ENCODE data around the gene NID1. TPM values are rescaled to one million over a fixed set of nuclear protein-coding genes. Genes with fewer than 3 reads are reported as not detected.

NID1 gene
- total RNA-seq, 1 experiment from 2014 or later: 8.6 TPM

DNA sequence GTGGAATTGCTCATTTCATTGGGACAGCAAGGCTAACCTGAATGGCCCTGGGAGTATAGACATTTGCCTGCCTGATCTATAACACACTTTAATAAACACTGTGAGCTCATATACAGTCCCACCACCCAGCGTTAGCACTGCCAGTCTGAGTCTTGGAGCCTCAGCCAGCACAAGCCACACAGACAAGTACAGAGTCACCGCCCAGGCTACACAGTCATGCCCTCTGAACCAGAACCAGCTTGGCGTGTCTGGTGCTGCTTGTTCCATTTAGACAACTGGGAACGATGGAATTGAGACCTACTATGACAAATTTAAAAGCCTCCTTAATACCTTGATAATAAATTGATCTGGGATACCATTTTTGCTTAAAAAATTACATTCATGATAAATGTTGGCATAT lies 31.6 kb downstream of the NID1 start:
- TF ChIP-seq, protein P1, sequence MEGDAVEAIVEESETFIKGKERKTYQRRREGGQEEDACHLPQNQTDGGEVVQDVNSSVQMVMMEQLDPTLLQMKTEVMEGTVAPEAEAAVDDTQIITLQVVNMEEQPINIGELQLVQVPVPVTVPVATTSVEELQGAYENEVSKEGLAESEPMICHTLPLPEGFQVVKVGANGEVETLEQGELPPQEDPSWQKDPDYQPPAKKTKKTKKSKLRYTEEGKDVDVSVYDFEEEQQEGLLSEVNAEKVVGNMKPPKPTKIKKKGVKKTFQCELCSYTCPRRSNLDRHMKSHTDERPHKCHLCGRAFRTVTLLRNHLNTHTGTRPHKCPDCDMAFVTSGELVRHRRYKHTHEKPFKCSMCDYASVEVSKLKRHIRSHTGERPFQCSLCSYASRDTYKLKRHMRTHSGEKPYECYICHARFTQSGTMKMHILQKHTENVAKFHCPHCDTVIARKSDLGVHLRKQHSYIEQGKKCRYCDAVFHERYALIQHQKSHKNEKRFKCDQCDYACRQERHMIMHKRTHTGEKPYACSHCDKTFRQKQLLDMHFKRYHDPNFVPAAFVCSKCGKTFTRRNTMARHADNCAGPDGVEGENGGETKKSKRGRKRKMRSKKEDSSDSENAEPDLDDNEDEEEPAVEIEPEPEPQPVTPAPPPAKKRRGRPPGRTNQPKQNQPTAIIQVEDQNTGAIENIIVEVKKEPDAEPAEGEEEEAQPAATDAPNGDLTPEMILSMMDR (IDR thresholded peaks at IDR 0.05; ENCODE audit: unreplicated experiment): no peak
- H3K27ac Mint-ChIP-seq (ENCODE audit: unreplicated experiment): no peak overlapping the region
- BruUV-seq (replicated peaks): no TSS peak
- CTCF ChIA-PET: no interaction called here
- H3K4me1 Mint-ChIP-seq (ENCODE audit: low read depth, unreplicated experiment): no peaks in the 10 kb centered on the region
- no peaks in the 10 kb centered on the region for H3K27me3 Mint-ChIP-seq (ENCODE audit: unreplicated experiment)
- no peaks in the 10 kb centered on the region for H3K36me3 Mint-ChIP-seq (ENCODE audit: insufficient read depth, unreplicated experiment)
- H3K9me3 Mint-ChIP-seq (ENCODE audit: low read depth, unreplicated experiment): no peaks in the 10 kb centered on the region
- intact Hi-C loops (cut with micrococcal nuclease; ENCODE audit: unreplicated experiment): no loop called here
- DNase-seq: no peak
- no peak overlapping the region for H3K4me3 Mint-ChIP-seq (ENCODE audit: low read depth, unreplicated experiment)

DNA sequence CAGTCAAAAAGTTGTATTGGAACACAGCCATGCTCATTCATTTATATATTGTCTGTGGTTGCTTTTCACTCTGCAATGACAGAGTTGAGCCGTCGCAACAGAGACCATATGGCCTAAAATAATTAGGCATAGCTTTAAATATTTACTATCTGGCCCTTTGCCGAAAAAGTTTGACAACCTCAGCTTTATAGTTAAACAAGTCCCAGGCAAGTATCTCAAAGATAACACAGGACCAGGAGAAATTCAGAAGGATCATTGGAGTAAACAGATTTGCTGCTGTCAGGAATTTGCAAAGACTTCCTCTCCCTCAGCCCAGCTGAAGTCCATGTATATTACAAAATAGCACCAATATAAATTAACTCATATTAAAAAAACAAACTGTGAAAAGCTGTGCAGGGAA lies 34.4 kb downstream of the NID1 start:
- intact Hi-C loops (cut with micrococcal nuclease; ENCODE audit: unreplicated experiment): no loop called here
- no peaks in the 10 kb centered on the region for H3K36me3 Mint-ChIP-seq (ENCODE audit: insufficient read depth, unreplicated experiment)
- BruUV-seq (replicated peaks): no TSS peak
- H3K4me1 Mint-ChIP-seq (ENCODE audit: low read depth, unreplicated experiment): no peaks in the 10 kb centered on the region
- H3K27me3 Mint-ChIP-seq (ENCODE audit: unreplicated experiment): no peaks in the 10 kb centered on the region
- TF ChIP-seq, protein P1 (IDR thresholded peaks at IDR 0.05; ENCODE audit: unreplicated experiment): no peak
- no peak overlapping the region for H3K4me3 Mint-ChIP-seq (ENCODE audit: low read depth, unreplicated experiment)
- H3K27ac Mint-ChIP-seq (ENCODE audit: unreplicated experiment): no peak overlapping the region
- CTCF ChIA-PET: interaction anchor here (0.6 to 1.5 kb wide), 2 partner anchors 15 to 709 kb away, joined by 4 read pairs; no protein-coding TSS in a partner anchor
- no peaks in the 10 kb centered on the region for H3K9me3 Mint-ChIP-seq (ENCODE audit: low read depth, unreplicated experiment)
- DNase-seq: no peak

DNA sequence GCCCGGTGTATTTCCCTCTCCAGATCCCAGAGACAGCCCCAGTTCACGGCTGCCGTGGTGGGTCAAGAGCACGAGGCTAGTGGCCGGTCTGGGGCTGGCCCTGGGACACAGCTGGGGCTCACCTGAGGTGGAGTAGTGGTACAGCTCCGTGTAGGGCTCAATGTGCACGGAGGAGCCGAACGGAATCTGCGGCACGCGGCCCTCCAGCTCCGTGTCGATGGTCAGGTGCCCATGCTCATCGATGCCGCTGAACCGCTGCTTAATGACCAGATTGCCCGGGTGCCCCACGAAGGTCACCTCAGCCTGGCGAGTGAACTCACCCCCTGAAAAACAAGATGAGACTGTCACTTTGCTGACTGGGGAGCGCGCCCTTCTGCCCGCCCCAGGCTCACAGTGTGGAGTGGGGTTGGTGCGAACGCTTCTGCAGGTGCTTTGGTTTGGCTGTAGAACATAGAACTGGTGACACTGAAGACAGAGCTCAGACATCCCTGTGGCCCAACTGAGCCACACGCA lies 35.4 kb downstream of the NID1 start:
- no peak for DNase-seq
- Mint-ChIP-seq H3K9me3 (ENCODE audit: low read depth, unreplicated experiment) (no peaks in the 10 kb centered on the region), H3K27me3 (ENCODE audit: unreplicated experiment) (no peaks in the 10 kb centered on the region), H3K4me3 (ENCODE audit: low read depth, unreplicated experiment) (no peak overlapping the region), H3K4me1 (ENCODE audit: low read depth, unreplicated experiment) (no peaks in the 10 kb centered on the region), H3K36me3 (ENCODE audit: insufficient read depth, unreplicated experiment) (no peaks in the 10 kb centered on the region), H3K27ac (ENCODE audit: unreplicated experiment) (no peak overlapping the region)
- no TSS peak for BruUV-seq (replicated peaks)
- intact Hi-C loops (cut with micrococcal nuclease; ENCODE audit: unreplicated experiment): no loop called here
- TF ChIP-seq, protein P1 (IDR thresholded peaks at IDR 0.05; ENCODE audit: unreplicated experiment): no peak
- CTCF ChIA-PET: interaction anchor here (1.5 kb wide), 1 partner anchor 14 kb away, joined by 4 read pairs; no protein-coding TSS in a partner anchor

DNA sequence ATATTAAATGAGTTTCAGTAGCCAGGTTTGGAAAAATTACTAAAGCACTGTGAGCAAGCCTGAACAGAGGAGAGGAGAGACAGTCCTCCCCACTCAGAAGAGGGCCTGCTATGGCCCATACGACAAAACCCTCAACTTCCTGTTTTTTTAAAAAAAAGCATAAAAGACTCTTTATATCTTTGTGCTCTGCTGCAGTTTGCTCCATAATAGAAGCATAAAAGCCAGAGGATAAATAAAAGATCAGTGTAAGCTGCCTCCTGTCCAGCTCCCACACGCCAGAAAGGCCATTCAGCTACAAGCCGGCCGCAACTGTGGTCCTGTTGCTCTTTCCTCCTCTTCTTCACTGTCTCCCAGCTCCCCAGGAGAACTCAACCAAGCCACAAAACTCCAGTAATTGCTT lies 37.8 kb downstream of the NID1 start:
- H3K9me3 Mint-ChIP-seq (ENCODE audit: low read depth, unreplicated experiment): no peaks in the 10 kb centered on the region
- H3K27ac Mint-ChIP-seq (ENCODE audit: unreplicated experiment): no peak overlapping the region
- BruUV-seq (replicated peaks): no TSS peak
- no peaks in the 10 kb centered on the region for H3K36me3 Mint-ChIP-seq (ENCODE audit: insufficient read depth, unreplicated experiment)
- H3K4me3 Mint-ChIP-seq (ENCODE audit: low read depth, unreplicated experiment): no peak overlapping the region
- no peaks in the 10 kb centered on the region for H3K4me1 Mint-ChIP-seq (ENCODE audit: low read depth, unreplicated experiment)
- TF ChIP-seq, protein P1 (IDR thresholded peaks at IDR 0.05; ENCODE audit: unreplicated experiment): no peak
- H3K27me3 Mint-ChIP-seq (ENCODE audit: unreplicated experiment): no peaks in the 10 kb centered on the region
- intact Hi-C loops (cut with micrococcal nuclease; ENCODE audit: unreplicated experiment): no loop called here
- no peak for DNase-seq
- CTCF ChIA-PET: no interaction called here

Measured in Calu3 (cell line).